ENCODE measurements around the gene UVRAG.

UVRAG gene

GRCh38 chr11:76083563-76084451, 268.8 kb downstream of the UVRAG start:
- no peak for DNase-seq

GRCh38 chr11:76085270-76085669, 270.3 kb downstream of the UVRAG start:
- no peak for DNase-seq

- DNase-seq = no peak
Observed at GRCh38 chr11:76086743-76087635, 272.0 kb downstream of the UVRAG start.

GRCh38 chr11:76087749-76088148, 272.7 kb downstream of the UVRAG start:
- no peak for DNase-seq

GRCh38 chr11:76088511-76088910, 273.5 kb downstream of the UVRAG start:
- no peak for DNase-seq

GRCh38 chr11:76090174-76090573, 275.2 kb downstream of the UVRAG start:
- DNase-seq = no peak

GRCh38 chr11:76090821-76091220, 275.8 kb downstream of the UVRAG start:
- no peak for DNase-seq

- no peak for DNase-seq
Observed at GRCh38 chr11:76094740-76095139, 279.7 kb downstream of the UVRAG start.

- DNase-seq = no peak
Observed at GRCh38 chr11:76095891-76096290, 280.9 kb downstream of the UVRAG start.

GRCh38 chr11:76096552-76096951, 281.5 kb downstream of the UVRAG start:
- DNase-seq = no peak

- no peak for DNase-seq
Observed at GRCh38 chr11:76102802-76103201, 287.8 kb downstream of the UVRAG start.

GRCh38 chr11:76103460-76103859, 288.4 kb downstream of the UVRAG start:
- DNase-seq = no peak

GRCh38 chr11:76104285-76104684, 289.3 kb downstream of the UVRAG start:
- no peak for DNase-seq

GRCh38 chr11:76105637-76106036, 290.6 kb downstream of the UVRAG start:
- DNase-seq = no peak

GRCh38 chr11:76107971-76108370, 293.0 kb downstream of the UVRAG start:
- DNase-seq = no peak

GRCh38 chr11:76114238-76114637, 299.2 kb downstream of the UVRAG start:
- DNase-seq = no peak

GRCh38 chr11:76115555-76115954, 300.5 kb downstream of the UVRAG start:
- no peak for DNase-seq

GRCh38 chr11:76119032-76119431, 304.0 kb downstream of the UVRAG start:
- no peak for DNase-seq

GRCh38 chr11:76119779-76120178, 304.8 kb downstream of the UVRAG start:
- no peak for DNase-seq

GRCh38 chr11:76120513-76121101, 305.6 kb downstream of the UVRAG start:
- no peak for DNase-seq

- DNase-seq = no peak
Observed at GRCh38 chr11:76123248-76123647, 308.2 kb downstream of the UVRAG start.

- peak; percentile 27 for DNase-seq
Observed at GRCh38 chr11:76124905-76125770, 310.1 kb downstream of the UVRAG start.
